Fibroblast of skin of back (primary cell): Measurements from ENCODE around the gene SNAPC1.
"Not testable (repeated sequence)": the region's sequence is repeated elsewhere in the genome, so short reads cannot be mapped to it uniquely, and the experiment has no call there.

Experiments
- DNase-seq: peaks from one replicate; pipeline ENCODE4 v3.0.0-alpha.2; 2013

Gene SNAPC1

DNA sequence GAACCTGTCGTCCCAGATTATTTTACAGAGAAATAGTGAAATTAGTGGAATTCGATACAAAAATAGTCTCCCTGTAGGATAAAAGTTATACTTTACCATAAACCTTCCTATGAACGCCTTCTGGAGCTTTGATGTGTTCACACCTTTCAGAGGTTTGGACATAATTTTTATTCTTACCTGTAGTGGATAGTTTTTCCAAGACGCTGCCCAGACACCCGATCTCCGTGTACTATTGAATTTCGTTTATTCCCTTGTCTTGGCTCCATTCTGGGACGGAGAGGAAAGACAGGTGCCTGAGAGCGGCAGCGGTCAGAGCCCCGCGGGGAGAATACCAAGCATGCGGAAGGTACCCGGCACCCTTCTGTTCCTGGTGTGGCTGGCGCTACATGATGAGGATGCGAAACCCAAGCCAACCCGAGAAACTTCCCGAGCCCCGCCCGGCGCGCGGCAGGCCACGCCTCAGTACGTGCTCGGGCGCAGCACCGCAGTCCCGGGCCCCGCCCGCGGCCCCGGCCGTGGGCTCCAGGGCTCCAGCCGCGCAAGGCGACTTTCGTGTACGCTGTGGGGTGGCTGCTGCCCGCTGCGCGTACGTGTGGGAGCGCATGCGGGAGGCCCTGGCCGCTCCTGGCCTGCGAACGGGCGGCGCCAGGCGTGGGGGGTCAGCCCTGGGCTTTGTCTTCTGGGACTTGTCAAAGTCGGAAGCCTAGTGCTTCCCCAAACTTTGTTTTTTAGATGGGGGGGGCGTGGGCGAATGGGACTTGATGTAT lies 11.3 kb upstream of the SNAPC1 start:
- DNase-seq, result peak; percentile 90

DNA sequence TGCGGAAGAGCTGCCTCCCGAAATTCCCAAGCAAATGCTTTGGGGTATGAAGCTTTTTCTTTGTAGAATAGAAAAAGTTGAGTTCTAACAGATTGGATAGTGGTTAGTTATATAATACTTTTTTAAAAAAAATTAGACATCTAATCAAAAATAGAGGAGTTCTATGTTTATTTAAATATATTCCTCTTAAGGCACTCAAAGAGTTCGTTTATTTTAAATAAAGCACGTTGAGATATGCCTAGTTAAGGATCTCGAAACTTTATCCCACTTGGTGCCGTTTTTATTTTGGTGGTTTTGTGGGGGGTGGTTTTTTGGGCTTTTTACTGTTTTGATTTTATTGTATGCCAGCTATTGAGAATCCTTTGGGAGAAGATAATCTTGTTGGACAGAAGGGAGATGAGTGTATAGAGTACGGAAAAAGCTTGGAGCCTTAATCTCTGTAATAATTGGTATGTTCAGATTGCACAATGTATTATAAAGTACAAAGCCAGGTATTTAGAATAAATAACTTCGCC lies 10.7 kb upstream of the SNAPC1 start:
- no peak for DNase-seq

DNA sequence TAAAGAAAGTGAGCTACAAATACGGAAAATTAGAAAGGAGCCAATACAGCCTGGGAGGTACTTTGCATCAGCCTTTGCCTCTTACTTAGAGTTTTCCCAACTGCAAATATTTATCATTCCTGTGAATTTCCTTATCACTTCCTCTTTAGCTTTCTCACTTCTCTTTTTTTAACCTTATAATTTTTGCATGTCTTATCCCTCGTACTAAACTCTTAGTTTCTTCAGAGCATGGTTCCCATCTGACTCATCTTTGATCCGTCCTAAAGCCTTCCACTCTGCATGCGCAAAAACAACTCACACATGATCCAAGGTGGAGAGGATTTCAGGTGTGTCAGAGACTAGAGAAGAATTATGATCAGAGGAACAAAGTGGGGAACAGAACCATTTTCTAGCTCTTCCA lies 9.6 kb upstream of the SNAPC1 start:
- DNase-seq, result peak; percentile 64

DNA sequence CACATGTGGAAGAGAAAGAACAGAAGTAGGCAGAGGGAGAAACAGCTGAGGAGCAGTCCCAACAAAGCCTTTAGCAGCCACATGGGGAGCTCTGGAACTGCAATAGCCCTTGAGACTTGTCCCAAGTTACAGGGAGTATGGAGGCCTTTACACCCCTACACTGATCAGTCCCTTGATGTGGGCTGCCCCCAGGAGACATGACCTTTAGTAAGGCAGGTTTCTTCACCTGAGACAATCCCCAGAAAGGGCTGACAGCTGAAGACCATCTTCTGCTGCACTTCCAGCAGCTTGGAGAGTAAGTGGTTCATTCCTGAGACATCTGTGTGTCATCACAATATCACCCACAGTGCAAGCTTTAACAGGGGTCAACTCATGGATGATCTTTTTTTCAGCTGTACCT lies 8.6 kb upstream of the SNAPC1 start:
- DNase-seq, result no peak

DNA sequence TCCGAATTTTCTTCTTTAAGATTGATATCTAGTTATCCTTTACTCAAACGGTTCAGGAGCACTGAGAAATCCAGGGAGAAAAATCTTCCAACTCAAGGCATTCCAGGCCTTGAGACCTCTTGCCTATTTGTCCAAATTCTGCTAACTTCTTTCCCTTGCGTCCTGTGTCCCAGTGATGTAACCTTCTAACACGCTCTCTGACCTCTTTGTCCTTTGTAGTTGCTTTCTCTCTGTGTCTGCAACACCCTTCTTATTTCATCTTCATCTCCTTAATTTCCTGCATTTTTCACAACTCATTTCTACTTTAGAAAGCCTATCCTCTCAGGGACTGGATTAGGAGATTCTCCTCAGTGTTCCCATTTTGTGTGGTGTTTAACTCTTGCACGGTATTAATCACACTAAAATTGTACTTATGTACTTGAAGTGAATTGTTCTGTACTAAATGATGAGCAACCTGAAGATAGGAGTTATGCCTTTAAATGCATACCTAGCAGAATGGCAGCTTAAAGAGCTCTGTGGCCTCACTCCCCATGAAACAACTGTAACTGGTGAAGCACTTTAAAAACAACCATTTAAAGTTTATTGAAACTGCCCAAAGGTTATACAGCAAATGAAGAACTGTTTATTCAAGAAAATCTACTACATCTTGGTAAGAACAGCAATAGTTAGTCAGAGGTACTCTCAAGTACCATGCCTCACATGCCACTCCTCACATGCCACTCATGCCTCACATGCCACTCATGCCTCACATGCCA lies 7.4 kb upstream of the SNAPC1 start:
- peak; percentile 67 for DNase-seq

DNA sequence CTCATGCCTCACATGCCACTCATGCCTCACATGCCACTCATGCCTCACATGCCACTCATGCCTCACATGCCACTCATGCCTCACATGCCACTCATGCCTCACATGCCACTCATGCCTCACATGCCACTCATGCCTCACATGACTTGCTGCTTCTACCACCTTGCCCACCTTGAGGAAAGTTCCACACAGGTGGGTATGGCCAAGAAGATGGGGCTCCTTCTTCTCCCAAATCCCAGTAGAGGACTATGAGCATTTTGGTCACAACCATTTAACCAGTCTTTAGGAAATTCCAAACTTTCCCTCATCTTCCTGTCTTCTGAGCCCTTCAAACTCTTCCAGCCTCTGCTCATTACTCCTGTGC lies 6.9 kb upstream of the SNAPC1 start:
- DNase-seq, result not testable (repeated sequence)

DNA sequence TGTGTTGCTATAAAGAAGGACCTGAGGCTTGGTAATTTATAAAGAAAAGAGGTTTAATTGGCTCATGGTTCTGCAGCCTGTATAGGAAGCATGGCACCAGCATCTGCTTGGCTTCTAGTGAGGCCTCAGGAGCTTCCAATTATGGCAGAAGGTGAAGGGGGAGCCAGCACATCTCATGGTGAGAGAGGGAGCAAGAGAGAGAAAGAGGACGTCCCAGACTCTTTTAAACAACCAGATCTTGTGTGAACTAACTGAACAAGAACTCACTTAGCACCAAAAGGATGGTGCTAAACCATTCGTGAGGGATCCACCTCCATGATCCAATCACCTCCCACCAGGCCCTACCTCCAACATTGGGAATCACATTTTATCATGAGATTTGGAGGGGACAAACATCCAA lies 6.1 kb upstream of the SNAPC1 start:
- no peak for DNase-seq

DNA sequence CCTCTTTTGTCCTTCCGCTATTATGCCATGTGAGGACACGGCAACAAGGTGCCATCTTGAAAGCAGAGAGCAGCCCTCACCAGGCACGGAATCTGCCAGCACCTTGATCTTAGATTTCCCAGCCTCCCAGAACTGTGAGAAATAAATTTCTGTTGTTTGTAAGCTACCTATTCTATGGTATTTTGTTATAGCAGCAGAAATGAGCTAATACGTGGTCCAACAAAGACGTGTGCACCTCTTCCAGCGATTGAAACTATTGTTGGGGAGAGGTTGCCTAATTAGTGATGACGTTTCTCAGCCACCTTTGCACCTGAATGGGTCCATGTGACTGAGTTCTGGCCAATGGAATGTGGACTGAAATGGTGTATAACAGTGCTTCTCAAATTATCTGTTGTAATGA lies 2.3 kb upstream of the SNAPC1 start:
- DNase-seq, result no peak

DNA sequence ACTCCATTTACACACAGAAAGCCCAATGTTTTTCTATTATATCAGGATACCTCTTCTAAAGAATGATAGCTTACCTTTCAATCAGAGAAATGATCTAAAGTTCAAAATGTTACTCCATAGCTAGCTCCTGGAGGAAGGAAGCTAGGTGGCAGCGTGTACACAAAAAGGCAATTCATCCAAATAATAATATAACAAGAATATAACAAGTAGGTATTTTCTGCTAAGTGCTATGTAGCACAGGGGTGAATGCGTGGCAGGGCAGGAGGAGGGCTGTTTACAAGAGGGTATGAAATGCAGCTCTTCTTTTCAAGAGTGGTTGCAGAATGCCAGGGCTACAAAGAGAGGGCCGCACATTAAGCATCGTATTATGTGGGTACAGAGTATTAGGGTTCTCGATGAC lies 663 bp upstream of the SNAPC1 start:
- DNase-seq, result no peak

DNA sequence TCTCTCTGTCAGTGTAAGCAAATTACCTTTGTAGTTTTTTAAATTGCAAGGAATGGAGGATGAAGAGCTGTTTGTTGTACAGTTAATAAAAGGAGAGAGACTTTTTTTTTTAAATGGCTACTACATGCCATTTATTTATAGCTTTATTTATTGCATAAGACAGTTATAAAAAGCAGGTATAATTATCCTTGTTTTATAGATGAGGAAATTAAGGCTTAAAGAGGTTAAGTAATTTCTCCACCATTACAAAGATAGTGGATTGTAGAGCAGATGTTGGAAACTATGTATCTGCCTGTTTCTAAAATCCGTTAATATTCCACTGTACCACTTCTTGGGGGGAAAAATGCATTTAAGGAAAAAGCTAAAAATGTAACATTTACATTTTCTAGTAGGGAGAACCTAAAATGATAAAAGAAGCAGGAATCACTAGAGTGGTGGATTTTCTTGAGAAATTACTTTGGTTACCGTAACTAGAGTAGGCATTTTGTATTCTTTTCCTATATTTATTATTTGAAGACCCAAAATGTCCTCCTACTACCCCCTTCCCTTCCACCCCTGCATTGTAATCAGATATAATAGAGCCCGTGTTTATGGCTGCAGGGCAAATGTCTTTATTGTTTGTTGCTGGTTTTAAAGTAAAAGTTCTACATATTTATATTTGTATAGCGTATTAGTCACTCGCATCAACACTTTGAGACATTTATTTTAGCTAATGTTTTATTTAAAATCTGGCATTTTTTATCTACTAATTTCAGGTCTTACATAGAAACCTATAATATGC lies 2.3 kb downstream of the SNAPC1 start:
- no peak for DNase-seq

DNA sequence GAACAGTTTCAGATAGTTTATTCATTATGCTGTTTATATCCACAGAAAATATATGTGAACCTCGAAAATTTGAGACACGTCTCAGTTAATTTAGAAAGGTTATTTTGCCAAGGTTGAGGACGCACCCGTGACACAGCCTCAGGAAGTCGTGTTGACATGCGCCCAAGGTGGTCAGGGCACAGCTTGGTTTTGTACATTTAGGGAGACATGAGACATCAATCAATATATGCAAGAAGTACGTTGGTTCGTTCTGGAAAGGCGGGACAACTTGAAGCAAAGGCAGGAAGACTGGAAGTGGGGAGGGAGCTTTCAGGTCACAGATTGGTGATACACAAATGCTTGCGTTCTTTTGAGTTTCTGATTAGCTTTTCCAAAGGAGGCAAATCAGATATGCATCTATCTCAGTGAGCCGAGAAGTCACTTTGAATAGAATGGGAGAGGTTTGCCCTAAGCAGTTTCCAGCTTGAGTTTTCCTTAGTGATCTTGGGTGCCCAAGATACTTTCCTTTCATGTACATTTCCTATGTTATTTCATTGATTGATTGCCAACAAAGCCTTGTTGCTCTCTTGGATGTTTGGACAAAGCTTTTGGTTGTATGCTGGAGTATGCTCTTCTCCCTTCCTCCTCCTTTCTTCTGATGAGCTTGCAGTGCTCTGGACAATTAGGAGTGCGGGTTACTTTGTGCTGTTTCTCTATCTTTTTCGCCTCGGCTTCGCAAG lies 3.2 kb downstream of the SNAPC1 start:
- no peak for DNase-seq

DNA sequence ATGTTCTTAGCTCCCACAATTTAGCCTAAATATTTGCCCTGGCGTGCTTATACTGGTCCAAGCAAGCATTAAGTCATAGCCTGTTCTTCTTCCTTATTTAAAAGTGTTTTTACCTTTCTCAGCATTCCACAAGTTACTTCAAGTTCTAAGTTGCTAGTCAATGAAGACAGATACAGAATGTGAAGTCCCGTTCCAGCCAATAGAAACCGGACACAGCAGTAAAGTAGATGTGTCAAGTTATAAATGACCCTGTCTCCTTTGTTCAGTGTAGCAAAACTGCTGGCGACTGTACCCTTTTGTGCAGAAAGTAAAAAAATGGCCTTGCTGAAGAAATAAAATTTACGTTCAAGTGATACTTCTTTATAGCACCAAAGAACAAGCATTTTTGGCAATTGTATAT lies 3.9 kb downstream of the SNAPC1 start:
- no peak for DNase-seq

DNA sequence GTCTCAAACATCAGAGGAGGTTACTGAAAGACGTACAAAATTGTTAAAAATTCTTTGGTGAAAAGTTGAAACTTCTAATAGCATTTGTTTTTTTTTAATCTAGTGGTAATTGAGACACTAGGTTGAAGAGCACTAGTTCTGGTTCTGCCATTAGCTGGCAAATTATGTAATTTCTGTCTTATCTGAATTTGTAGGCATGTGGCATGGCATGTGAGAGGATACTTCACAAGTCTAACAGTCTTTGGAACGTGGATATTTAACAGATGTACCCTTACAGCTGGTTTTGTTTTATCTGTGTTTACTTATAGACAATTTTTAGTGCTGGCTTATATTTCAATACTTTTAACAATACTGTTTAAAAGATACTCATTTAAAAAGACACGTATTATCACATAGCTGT lies 6.0 kb downstream of the SNAPC1 start:
- DNase-seq, result no peak

DNA sequence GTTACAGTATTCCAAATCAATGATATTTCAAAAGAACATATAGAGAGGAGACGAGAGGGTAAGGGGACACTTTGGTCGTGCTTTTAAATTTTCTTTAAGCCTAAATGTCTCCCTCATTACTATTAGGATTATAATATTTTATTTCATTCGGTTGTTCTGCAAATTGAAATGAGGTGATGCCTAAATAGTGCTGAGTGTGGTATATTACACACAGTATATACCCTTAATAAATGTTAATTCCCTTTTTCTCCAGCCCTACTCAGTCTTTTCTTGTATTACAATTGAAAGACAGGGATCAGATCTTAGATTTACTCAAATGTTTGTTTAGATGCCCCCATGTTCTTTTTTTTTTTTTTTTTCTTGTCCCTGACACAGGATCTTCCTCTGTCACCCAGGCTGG lies 7.7 kb downstream of the SNAPC1 start:
- no peak for DNase-seq

DNA sequence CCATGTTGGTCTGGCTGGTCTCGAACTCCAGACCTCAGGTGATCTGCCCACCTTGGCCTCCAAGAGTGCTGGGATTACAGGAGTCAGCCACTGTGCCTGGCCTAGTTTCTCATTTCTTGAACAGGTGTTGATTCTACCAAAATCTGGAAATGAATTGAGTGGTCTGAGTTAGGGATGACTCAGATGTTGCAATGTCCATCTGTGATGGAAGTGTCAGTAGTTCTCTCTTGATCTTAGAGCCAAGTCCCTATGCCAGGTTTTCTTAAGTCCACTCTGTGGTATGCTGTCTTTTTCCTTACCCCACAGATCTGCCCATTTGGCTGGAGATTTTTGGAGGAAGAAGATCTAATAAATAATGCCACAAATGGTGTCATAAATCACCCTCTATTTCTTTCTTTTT lies 12.6 kb downstream of the SNAPC1 start:
- DNase-seq, result no peak

DNA sequence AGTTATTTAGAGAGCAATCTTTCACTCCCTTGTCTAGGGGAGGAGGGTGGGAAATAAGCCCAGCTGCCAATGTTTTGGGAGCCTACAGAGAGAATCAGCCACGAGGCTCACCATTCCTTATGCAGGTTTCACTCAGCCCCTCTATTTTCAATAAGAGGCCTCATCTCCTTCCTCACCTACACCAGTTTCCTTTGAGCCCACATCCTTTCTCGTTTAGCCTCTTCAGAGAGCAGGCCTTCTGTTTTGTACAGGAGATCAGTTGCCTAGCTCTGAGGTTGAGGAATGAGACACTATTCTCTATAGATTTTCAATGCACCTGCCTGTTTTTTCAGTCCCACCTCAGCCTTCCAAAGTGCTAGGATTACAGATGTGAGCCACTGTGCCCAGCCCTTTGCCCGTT lies 17.9 kb downstream of the SNAPC1 start:
- no peak for DNase-seq

DNA sequence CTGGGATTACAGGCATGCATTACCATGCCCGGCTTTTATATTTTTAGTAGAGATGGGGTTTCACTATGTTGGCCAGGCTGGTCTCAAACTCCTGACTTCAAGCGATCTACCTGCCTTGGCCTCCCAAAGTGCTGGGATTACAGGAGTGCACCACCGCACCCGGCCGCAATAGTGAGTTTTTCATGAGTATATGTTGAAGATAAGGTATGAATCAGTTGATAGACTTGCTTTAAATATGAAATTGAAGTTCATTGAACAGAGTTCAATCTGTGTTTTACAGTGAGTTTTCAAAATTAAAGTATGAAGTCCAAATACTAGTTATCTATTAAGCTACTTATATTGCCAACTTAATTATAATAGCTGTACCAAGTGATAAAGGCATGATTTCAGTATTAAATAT lies 35.1 kb downstream of the SNAPC1 start:
- no peak for DNase-seq

DNA sequence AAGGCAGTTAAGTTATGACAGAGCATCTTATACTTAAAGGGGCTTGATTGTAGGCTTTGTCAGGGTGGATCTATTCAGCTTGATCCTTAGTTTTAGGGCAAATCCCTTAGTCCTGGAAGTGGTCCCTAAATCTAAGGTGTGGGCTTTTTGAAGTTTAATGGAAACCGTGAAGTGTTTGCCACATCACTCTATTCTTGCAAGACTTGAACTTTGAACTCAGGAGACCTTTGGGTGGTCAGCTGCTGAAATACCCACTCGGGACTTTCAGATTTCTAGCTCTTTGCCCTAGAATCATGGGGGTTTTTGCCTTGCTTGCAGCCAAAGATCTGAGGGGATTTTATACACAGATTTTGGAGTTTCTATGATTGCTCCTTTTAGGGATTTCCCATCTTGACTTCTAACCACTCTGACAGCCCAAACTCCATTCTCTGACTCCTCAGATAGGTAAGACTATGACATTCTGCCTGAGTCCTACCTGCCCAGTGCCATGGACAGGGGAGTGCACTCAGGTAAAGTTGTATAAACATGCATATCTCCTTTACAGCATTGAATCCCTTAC lies 39.9 kb downstream of the SNAPC1 start:
- DNase-seq, result no peak

DNA sequence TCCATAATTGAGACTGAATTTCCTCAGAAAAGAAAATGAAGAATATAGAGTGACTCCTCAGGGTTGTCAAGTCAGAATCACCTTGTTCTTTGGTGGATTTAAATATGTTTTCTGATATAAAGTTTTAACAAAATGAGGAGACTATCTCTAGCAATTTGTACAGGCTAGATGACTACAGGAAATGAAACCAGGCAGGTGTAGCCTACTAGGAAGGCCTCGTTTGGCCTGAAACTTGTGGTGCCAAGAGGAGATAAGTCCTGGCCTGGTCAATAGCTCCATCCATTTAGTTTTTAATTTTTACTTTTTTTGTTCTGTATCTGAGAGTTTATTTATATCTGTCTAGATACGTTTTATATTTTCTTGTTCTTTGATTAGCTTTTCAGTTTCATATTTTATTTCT lies 41.5 kb downstream of the SNAPC1 start:
- no peak for DNase-seq

DNA sequence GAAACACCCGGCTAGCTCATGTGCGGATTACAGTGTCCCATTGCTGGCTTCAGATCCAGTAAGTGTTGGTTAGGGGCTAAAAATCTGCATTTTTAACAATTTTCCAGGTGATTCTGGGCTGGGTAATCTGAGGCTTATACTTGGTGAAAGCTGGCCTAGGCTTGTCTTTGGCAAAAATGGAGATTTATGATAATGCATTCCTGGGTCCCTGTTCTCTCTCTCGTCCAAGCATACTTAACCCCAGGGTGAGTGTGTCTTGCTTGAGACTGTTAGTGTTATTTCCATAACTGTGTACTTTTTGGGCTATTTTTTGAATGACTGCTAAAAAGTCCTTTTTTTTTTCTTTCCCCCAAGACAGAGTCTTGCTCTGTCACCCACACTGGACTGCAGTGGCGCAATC lies 43.2 kb downstream of the SNAPC1 start:
- DNase-seq, result no peak

DNA sequence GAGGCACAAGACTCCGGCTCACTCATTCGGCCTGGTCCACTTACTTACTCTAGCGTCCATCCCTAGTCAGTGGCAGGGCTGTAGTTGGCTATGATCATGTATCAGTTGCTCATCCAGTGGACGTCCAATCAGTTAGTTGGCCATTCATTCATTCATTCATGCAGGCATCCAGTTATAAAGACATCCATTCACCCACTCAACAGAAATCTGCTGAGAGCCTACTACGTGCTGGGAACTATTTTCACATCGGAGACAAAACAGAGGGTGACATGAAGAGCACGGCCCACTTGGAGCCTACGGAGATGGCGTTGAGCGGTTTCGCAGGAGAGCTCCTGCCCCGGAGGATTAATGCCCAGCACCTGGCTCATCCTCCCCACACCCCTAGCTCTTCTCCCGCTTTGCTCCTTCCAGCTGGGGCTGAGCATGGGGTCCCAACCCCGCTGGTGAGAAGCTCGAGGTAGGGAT lies 49.7 kb downstream of the SNAPC1 start:
- no peak for DNase-seq
